NCI-H345 treated with DMSO at 0.1 percent for 48 hours (cell line): ENCODE data around the gene FAM171A1.

Source experiments
- DNase-seq: peaks from one replicate; lab custom pipeline; 2025; ENCODE audit not compliant: unreplicated experiment; lab: John Stamatoyannopoulos, UW

FAM171A1 gene

GRCh38 chr10:15252396-15252795 is 118.7 kb downstream of the FAM171A1 start:
- no peak for DNase-seq

GRCh38 chr10:15251791-15252380 is 119.2 kb downstream of the FAM171A1 start:
- DNase-seq: no peak

GRCh38 chr10:15245530-15245929 is 125.6 kb downstream of the FAM171A1 start:
- DNase-seq: no peak

- no peak for DNase-seq
Measured at GRCh38 chr10:15244635-15245197, 126.4 kb downstream of the FAM171A1 start.

- DNase-seq: no peak
Measured at GRCh38 chr10:15242261-15242840, 128.7 kb downstream of the FAM171A1 start.

GRCh38 chr10:15241306-15241705 is 129.8 kb downstream of the FAM171A1 start:
- DNase-seq: no peak

GRCh38 chr10:15238555-15239335 is 132.3 kb downstream of the FAM171A1 start:
- DNase-seq: no peak

GRCh38 chr10:15237351-15237750 is 133.7 kb downstream of the FAM171A1 start:
- DNase-seq: no peak

- DNase-seq: no peak
Measured at GRCh38 chr10:15236340-15236739, 134.7 kb downstream of the FAM171A1 start.

GRCh38 chr10:15232279-15232678 is 138.8 kb downstream of the FAM171A1 start:
- DNase-seq: no peak

- DNase-seq: no peak
Measured at GRCh38 chr10:15231426-15231825, 139.7 kb downstream of the FAM171A1 start.

- DNase-seq: no peak
Measured at GRCh38 chr10:15230257-15230656, 140.8 kb downstream of the FAM171A1 start.

GRCh38 chr10:15229268-15229667 is 141.8 kb downstream of the FAM171A1 start:
- no peak for DNase-seq

GRCh38 chr10:15228426-15228825 is 142.7 kb downstream of the FAM171A1 start:
- DNase-seq: no peak

GRCh38 chr10:15227611-15228372 is 143.3 kb downstream of the FAM171A1 start:
- no peak for DNase-seq

- DNase-seq: no peak
Measured at GRCh38 chr10:15225511-15225910, 145.6 kb downstream of the FAM171A1 start.

- no peak for DNase-seq
Measured at GRCh38 chr10:15224948-15225347, 146.1 kb downstream of the FAM171A1 start.

GRCh38 chr10:15223174-15223573 is 147.9 kb downstream of the FAM171A1 start:
- DNase-seq: no peak

- peak; percentile 63 for DNase-seq
Measured at GRCh38 chr10:15222511-15222910, 148.6 kb downstream of the FAM171A1 start.

- no peak for DNase-seq
Measured at GRCh38 chr10:15220445-15220844, 150.6 kb downstream of the FAM171A1 start.

GRCh38 chr10:15216700-15217099 is 154.4 kb downstream of the FAM171A1 start:
- DNase-seq: no peak
